Measurements from ENCODE around the gene SYTL1. TPM values are rescaled to one million over a fixed set of nuclear protein-coding genes. Genes with fewer than 3 reads are reported as not detected.

The SYTL1 gene
- 9.0 and 25.4 TPM in 2 replicates for total RNA-seq

- DNase-seq (ENCODE audit: low read depth), result peak; percentile 56
These were observed at the start of gene SYTL1 for GRCh38 chr1:27341525-27342252. SYTL1 (plus strand) TSS chr1:27342022; CDS start chr1:27345335, 3,313 bp downstream.

GRCh38 chr1:27292106-27292505 is 49.7 kb upstream of the SYTL1 start:
- DNase-seq (ENCODE audit: low read depth), result no peak

DNA sequence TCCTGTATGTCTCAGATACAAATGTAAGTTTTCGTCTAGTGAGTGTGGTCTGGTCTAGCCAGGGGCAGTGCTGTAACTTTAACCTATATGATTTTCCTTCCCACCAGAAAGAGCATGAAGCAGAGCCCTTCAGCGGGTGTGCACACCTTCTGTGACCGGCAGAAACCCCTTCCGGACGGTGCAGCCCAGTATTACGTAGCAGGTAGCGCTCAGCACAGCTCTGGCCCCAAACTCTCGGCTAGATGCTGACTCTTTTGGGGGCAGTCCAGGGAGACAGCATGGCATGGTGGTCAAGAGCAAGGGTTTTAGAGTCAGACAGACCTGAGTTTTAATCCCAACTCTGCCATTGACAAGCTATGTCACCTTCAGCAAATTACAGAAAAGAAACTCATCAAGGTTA is 47.9 kb upstream of the SYTL1 start:
- DNase-seq (ENCODE audit: low read depth), result no peak

DNA sequence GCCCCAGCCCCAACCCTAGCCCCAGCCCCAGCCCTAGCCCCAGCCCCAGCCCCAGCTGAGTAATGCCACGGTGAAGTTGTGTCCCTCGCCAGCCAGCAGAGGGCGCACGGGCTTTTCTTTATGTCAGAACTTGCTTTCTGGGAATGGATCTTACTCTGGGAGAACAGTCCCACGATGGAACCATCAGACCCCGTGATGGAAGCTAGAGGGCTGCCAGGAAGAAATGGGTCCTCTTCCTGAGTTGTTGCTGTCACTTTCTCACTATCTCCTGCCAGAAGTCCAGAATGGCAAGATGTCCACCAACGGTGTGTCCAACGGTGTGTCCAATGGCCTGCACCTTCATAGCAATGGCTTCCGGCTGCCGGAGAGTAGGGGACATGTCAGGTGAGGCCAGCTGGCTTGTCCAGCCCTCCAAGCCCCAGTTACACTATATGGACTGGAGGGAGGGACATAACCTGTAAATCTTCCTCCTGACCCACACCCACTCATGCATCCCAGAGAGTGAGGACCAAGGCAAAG is 45.0 kb upstream of the SYTL1 start:
- peak; percentile 19 for DNase-seq (ENCODE audit: low read depth)

DNA sequence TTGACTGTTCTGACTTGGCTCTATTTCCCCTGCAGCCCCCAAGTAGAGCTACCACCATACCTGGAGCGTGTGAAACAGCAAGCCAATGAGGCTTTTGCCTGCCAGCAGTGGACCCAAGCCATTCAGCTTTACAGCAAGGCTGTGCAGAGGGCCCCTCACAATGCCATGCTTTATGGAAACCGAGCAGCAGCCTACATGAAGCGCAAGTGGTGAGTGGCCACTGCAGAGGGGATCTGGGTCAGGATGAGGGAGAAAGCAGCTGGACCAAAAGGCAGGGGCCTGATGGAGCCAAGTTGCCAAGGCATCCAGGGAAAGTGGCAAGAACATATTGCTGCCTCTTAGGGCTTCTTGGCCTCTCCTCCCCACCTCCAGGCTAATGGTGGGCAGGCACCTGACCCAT is 43.9 kb upstream of the SYTL1 start:
- DNase-seq (ENCODE audit: low read depth), result no peak

DNA sequence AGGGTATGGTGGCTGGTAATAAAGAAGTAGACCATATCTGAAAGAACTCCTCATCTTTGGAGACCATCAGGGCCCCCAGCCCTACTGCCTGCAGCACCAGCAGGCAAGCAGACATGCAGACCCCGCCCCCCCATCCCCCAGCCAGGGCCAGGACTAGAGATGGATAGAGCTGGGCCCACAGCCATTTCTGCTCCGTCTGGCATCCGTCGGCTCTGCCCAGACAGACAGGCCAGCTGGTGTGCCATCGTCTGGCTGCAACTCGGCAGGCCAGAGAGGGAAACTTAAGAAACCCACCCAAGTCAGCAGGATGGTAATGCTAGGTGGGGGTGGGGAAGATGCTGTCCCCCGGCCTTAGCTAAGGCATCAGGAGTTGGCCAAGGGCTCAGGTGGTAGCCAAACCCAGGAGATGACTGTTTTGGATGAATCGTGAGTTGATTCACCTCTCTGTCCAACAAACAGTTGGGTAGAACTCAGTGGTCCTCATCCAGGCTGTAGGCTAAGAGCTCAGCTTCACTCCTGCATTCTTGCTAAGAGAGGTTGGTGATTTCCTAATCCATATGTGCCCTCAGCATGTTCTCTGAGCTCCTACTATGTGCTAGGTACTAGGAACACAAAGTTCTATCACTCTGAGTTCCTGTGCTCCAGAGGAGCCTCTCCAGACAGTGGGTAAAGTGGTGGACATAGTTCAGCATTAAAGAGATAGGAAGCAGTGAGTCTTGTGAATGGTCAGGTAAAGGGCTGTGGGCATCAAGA is 43.0 kb upstream of the SYTL1 start:
- no peak for DNase-seq (ENCODE audit: low read depth)

DNA sequence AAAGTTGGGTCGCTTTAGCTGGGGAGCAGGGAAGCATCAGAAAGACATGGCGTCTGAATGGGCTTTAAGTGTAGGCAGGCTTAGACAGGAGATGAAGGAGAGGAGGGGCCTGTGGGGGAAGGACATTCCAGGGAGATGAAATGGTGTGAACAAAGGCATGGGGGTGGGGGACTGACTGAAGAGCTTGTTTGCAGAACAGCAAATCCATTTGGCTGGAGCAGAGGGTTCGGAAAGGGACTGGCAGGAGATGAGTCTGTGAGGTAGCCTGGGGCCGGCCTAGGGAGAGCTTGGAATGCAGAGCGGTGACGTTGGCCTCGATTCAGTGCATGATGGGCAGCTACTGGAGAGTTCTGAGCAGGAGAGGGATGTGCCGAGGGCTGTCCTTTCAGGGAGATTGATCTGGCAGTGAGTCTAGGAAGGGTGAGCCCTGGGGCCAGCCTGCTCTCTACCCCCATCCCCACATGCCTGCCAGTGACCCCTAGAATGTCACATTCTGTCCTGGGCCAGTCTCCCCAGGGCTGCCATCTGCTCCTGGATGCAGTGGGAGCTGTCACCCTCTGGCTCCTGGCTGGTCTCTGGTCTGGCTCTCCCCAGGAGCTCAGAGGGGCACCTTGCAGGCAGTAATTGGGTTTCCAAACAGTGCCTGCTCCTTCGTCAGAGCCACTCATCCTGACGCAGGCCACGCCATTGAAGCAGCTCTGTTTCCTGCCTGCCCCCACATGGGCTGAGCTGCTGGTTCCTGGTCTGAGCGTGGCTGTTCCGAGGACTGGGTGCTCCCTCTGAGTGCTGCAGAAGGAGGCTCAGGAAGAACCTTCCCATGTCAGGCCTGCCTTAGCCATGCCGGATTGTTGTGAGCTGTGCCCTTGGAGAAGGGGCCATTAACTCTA is 42.2 kb upstream of the SYTL1 start:
- peak; percentile 39 for DNase-seq (ENCODE audit: low read depth)

- DNase-seq (ENCODE audit: low read depth), result peak; percentile 75
These were observed 41.3 kb upstream of the SYTL1 start for GRCh38 chr1:27300341-27301051.

- DNase-seq (ENCODE audit: low read depth), result no peak
These were observed 40.8 kb upstream of the SYTL1 start for GRCh38 chr1:27301052-27301422.

- no peak for DNase-seq (ENCODE audit: low read depth)
These were observed 40.1 kb upstream of the SYTL1 start for GRCh38 chr1:27301582-27302199.

DNA sequence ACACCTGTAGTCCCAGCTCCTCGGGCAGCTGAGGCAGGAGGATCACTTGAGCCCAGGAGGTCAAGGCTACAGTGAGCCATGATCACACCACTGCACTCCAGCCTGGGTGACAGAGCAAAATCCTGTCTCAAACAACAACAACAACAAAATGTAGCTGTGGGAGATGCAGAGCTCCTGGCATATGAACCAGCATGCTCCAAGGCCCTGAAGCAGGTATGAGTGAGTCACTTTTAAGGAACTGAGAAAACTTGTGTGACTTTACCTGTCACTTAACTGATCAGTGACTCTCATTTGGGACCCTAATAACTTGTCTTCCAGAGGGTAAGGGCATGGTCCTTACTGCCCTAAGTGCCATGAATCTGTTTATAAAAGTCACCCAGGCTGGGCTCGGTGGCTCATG is 39.2 kb upstream of the SYTL1 start:
- no peak for DNase-seq (ENCODE audit: low read depth)

DNA sequence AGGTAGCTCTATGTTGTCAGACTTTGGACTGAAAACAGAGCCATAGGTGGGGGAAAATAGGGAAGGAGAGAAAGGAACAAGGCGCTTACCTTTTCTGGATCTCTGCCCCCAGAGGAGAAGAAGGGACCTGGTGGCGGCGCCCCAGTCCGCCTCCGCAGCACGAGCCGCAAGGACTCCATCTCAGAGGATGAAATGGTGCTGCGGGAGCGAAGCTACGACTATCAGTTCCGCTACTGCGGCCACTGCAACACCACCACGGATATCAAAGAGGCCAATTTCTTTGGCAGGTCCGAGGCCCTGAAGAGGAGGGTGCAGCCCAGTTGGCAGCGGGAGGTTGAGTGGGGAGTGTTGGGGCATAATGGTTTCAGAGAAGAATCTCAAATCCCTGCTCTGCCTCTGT is 38.3 kb upstream of the SYTL1 start:
- no peak for DNase-seq (ENCODE audit: low read depth)

GRCh38 chr1:27306071-27306470 is 35.8 kb upstream of the SYTL1 start:
- DNase-seq (ENCODE audit: low read depth), result no peak

- DNase-seq (ENCODE audit: low read depth), result no peak
These were observed 34.7 kb upstream of the SYTL1 start for GRCh38 chr1:27306892-27307761.

DNA sequence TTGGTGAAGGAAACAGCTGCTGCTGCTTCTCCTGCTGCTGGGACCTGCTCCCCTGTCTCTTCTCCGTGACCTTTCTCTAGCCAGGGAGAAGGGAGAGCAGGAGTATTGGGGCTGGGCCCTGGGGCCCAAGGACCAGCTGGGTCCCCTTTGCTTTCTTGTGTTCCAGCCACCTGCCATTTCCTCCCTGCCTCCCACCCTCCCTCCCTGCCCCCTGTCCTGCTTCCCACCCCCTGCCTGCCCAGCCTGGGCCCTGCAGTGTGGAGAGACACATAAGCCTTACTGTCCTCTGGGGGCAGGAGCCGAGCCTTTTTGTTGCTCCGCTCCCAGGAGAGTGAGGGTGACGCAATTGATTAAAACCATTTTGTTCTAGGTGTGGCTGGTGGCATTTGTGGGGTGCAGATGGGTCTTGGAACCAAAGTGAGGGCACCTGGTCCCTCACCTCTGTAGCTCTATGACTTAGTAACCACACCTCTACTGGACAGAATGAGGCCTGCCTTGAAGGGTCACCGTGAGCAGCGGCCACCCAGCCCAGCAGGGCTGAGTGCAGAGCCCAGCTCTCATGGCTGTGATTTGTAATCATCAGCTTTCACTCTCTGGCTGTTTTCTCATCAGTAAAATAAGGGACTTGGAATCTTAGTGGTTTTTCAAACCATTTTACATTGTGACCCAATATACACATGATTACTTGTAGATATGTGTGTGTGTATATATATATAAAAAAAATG is 33.8 kb upstream of the SYTL1 start:
- DNase-seq (ENCODE audit: low read depth), result no peak

DNA sequence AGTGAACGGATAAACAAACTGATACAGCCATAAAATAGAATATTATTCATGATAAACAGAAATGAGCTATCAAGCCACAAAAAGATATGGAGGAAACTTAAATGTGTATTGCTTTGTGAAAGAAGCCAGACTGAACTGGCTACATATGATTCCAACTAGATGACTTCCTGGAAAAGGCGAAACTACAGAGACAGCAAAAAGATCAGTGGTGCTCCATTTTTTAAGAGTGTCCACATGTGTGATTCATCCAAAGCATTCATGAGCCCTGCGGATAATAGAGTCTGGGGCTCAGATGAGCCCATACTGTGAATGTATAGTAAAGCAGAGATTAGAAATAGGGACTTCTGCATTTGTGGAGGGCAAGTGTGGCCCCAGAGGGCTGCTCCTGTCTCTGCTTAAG is 27.7 kb upstream of the SYTL1 start:
- DNase-seq (ENCODE audit: low read depth), result no peak

DNA sequence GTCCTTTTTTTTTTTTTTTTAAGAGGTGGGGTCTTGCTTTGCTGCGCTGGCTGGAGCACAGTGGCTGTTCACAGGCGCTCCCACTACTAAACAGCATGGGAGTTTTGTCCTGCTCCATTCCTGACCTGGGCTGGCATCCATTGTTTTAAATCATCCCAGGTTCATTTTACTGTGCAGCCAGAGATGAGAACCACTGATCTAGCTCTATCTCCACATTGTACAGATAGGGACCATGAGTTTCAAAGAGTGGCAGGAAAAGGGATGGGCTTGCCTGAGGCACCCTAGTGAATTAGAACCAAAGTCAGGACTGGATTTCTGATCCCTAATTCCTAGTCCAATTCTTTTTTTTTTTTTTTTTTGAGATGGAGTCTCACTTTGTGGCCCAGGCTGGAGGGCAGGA is 27.1 kb upstream of the SYTL1 start:
- DNase-seq (ENCODE audit: low read depth), result no peak

DNA sequence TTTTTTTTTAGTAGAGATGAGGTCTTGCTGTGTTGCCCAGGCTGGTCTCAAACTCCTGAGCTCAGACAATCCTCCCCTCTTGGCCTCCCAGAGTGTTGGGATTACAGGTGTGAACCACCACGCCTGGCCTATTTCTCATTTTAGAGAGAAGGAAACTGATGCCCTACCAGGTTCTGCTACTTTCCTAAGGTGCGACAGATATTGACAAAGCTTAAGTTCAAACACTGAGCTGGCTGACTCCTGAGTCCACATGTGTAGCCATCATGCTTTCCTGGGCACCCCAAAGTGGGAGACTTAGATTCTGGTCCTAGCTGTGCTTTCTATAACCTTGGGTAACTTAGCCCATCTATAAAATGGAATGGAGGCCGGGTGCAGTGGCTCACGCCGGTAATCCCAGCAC is 25.0 kb upstream of the SYTL1 start:
- no peak for DNase-seq (ENCODE audit: low read depth)

DNA sequence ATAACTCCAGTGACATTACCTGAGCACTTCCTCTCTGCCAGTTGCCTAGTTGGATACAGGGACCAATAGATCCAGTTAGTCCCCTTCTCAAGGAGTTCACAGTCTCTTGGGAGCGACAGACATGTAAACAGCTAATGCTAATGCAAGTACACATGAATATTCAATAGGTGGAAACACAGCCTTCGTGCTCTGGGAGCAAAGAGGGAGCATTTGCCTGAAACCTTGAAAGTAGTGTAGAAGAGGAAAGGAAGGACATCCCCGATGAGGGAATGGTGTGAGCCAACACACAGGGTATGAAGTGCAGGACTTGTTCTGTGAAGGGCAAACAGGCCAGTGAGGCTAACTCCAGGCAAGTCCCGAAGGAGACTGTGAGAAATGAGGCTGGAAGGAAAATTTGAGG is 23.7 kb upstream of the SYTL1 start:
- DNase-seq (ENCODE audit: low read depth), result no peak

Data from renal cortical epithelial cell (primary cell).